Tibial artery (tissue), 4 donors: Measurements from ENCODE around the gene TRAPPC3L.

ENCODE experiments used
- DNase-seq, 2 donors: peaks; one replicate each; pipeline ENCODE4 v3.0.0-alpha.2; 2019
- H3K27ac ChIP-seq, 2 donors: fragments of 200-600 bp; sonication (generic) in 1 of 2; 1 replicate in 1 of 2; 2 replicates in 1 of 2; pipeline ENCODE4 v1.5.1; 2018 to 2019; ENCODE audit warnings: mild to moderate bottlenecking in 1 of 2
- H3K27me3 ChIP-seq, 2 donors: fragments of 200-600 bp; sonication (generic) in 1 of 2; one replicate each; pipeline versions ENCODE4 v1.5.1 to v1.6.0; 2016 to 2019
- H3K36me3 ChIP-seq, 3 donors: fragments of 200-600 bp; sonication (generic) in 2 of 3; one replicate each; pipeline ENCODE4 v1.5.1; 2016 to 2019; ENCODE audit warnings: mild to moderate bottlenecking in 2 of 3
- H3K4me1 ChIP-seq, 4 donors: fragments of 200-600 bp; sonication (generic) in 2 of 4; 1 replicate in 3 of 4; 2 replicates in 1 of 4; pipeline ENCODE4 v1.5.1; 2016 to 2019
- H3K4me3 ChIP-seq, 2 donors: fragments of 200-600 bp; sonication (generic) in 1 of 2; 1 replicate in 1 of 2; 2 replicates in 1 of 2; pipeline ENCODE4 v1.5.1; 2018 to 2019; ENCODE audit warnings: mild to moderate bottlenecking in 2 of 2
- H3K9me3 ChIP-seq, 3 donors: fragments of 200-600 bp; sonication (generic) in 1 of 3; one replicate each; pipeline ENCODE4 v1.5.1; 2016 to 2019
- CTCF ChIP-seq, 2 experiments: fragments of 200-600 bp in 1 of 2; fragments of 450-650 bp in 1 of 2; IDR thresholded peaks; one replicate each; pipeline ENCODE4 v1.5.1; 2017 to 2019; ENCODE audit warnings: antibody characterized with exemption in 2 of 2, mild to moderate bottlenecking in 1 of 2, moderate library complexity in 1 of 2
- intact Hi-C: fragments of 100-400 bp; cut with DNase I; formaldehyde crosslinking; loops from one replicate; pipeline ENCODE4 v1.15.0; 2023; ENCODE audit warnings: low total_unique reads

TRAPPC3L gene

GRCh38 chr6:116545651-116546050 is at the start of gene TRAPPC3L:
Gene TRAPPC3L (minus strand): TSS chr6:116545684. CDS start chr6:116545514, 170 bp downstream.
- H3K27me3 ChIP-seq, result no peaks in the 10 kb centered on the region
- no peak within 1 kb of the TSS for H3K27ac ChIP-seq
- no peak for DNase-seq

DNA sequence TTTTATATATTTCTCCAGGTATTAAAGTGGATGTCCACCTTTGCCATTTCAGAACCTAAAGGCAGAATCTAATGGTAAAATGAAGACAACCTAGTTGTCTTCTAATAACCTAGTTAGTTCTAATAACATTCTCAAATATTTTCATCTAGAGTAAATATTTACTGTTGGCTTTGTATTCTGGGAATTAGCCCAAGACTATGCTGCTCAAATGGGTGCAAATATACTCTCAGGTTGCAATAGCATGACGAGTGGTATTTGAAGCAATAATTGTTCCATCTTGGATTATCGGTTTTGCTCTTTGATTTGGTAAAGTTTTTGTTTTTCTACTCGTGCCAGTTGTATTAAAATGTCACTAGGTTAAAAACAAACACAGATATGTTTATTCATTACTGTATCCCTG is 49.8 kb upstream of the TRAPPC3L start:
- H3K27me3 ChIP-seq, result no peaks in the 10 kb centered on the region
- intact Hi-C loops, result no loop called here
- no peak for TF ChIP-seq CTCF (IDR thresholded peaks at IDR 0.05)
- H3K36me3 ChIP-seq, result peaks cover 62 to 71% (median 67%) of the 10 kb centered on the region in 3 donors
- DNase-seq, result no peak
- no peaks in the 10 kb centered on the region for H3K9me3 ChIP-seq
- H3K27ac ChIP-seq, result no peak overlapping the region
- H3K4me3 ChIP-seq, result no peak overlapping the region
- H3K4me1 ChIP-seq, result no peaks in the 10 kb centered on the region

More at GRCh38 chr6:116545651-116546050, at the start of gene TRAPPC3L:
- intact Hi-C loops, result no loop called here
- Histone ChIP-seq H3K4me1 (no peaks in the 10 kb centered on the region), H3K9me3 (no peaks in the 10 kb centered on the region), H3K36me3 (no peaks in the 10 kb centered on the region), H3K4me3 (no peak within 1 kb of the TSS)
- no peak for TF ChIP-seq CTCF (IDR thresholded peaks at IDR 0.05)

DNA sequence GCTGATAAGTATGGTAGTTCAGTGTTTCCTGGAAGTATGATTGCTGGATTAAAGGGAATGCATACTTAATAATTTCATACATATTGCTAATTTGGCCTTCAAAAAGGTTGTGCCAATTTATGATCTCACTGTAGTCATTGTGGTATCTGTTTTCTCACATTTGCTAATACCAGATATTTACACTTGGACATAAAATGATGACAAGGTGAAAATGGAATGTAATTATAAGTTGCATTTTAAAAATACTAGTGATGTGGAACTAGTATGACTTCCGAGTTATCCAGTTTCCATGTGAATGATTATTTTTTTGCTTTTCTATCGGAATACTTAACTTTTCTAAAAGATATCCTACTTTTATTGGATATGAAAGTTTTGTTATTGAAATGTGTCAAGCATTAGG is 41.3 kb upstream of the TRAPPC3L start:
- no peaks in the 10 kb centered on the region for H3K27me3 ChIP-seq
- no peak for DNase-seq
- H3K36me3 ChIP-seq, result peaks cover 44 to 84% (median 55%) of the 10 kb centered on the region in 3 donors
- H3K9me3 ChIP-seq, result no peaks in the 10 kb centered on the region
- H3K27ac ChIP-seq, result no peak overlapping the region
- no peak for TF ChIP-seq CTCF (IDR thresholded peaks at IDR 0.05)
- H3K4me3 ChIP-seq, result no peak overlapping the region
- no peaks in the 10 kb centered on the region for H3K4me1 ChIP-seq
- intact Hi-C loops, result no loop called here

- Histone ChIP-seq H3K4me1 (no peaks in the 10 kb centered on the region), H3K36me3 (peaks cover 39 to 79% (median 51%) of the 10 kb centered on the region in 3 donors), H3K27ac (no peak overlapping the region), H3K27me3 (no peaks in the 10 kb centered on the region), H3K4me3 (no peak overlapping the region), H3K9me3 (no peaks in the 10 kb centered on the region)
- intact Hi-C loops, result no loop called here
- TF ChIP-seq CTCF (IDR thresholded peaks at IDR 0.05), result no peak
- DNase-seq, result no peak
Observed at GRCh38 chr6:116586276-116586675, 40.8 kb upstream of the TRAPPC3L start.

DNA sequence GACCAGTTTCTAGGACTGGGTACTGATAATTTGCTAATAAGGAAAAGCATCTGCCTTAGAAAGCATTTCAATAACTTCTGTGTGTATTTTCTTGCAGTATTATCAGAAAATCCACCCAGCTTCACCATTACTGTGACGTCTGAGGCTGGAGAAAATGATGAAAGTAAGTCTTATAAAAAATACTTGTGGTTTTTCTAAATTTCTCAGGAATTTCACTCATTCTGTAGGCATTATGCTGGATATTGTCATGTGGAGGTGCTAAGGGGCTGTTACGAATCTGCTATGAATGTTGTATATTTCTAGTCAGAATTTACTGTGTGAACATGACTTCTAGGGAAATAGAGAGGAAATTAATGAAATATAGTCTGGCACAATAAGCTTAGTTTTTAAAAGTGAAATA is 34.7 kb upstream of the TRAPPC3L start:
- Histone ChIP-seq H3K4me1 (peaks cover 0 to 8% (median 2%) of the 10 kb centered on the region in 4 donors), H3K36me3 (peaks cover 12 to 27% (median 15%) of the 10 kb centered on the region in 3 donors), H3K9me3 (no peaks in the 10 kb centered on the region), H3K27me3 (no peaks in the 10 kb centered on the region), H3K4me3 (no peak overlapping the region), H3K27ac (no peak overlapping the region)
- DNase-seq, result no peak
- TF ChIP-seq CTCF (IDR thresholded peaks at IDR 0.05), result no peak
- intact Hi-C loops, result no loop called here

- no peak for DNase-seq
- H3K4me1 ChIP-seq, result peaks cover 0 to 15% (median 2%) of the 10 kb centered on the region in 4 donors
- no peak for TF ChIP-seq CTCF (IDR thresholded peaks at IDR 0.05)
- no peak overlapping the region for H3K4me3 ChIP-seq
- no peak overlapping the region for H3K27ac ChIP-seq
- H3K27me3 ChIP-seq, result no peaks in the 10 kb centered on the region
- H3K9me3 ChIP-seq, result no peaks in the 10 kb centered on the region
- intact Hi-C loops, result no loop called here
- H3K36me3 ChIP-seq, result peaks cover 7 to 23% (median 7%) of the 10 kb centered on the region in 3 donors
Observed at GRCh38 chr6:116579143-116579542, 33.7 kb upstream of the TRAPPC3L start.
